Measurements from ENCODE around the gene OPCML. TPM values are rescaled to one million over a fixed set of nuclear protein-coding genes. Genes with fewer than 3 reads are reported as not detected.

OPCML gene
- total RNA-seq, 1 donor from 2014 or later, result 26.9 TPM

- FAIRE-seq, result no peak
- DNase-seq (ENCODE audit: low spot score in 2 of 2), result no peak
Measured at GRCh38 chr11:132671851-132672370, 860.4 kb downstream of the OPCML start.

- FAIRE-seq (no peak), DNase-seq (ENCODE audit: low spot score in 2 of 2) (no peak)
Measured at GRCh38 chr11:132670921-132671675, 861.2 kb downstream of the OPCML start.

DNA sequence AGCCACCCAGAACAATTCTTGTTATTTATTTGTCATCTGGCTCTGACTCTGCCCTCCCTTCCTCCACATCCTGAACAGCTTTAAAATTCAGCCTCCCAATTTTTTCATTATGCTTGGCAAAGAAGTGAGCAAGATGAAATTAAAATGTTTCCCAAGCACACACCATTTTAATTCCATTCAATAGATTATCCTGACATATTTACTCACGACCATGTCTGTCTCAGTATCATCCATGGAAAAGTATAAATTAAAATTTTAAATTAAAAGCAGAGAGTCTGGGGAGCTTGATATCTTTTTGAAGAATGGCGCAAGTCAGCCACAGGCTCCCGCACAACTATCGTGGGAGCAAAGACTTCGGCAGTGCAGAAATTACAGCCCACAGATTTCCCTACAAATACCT, 862.4 kb downstream of the OPCML start:
- FAIRE-seq (no peak), DNase-seq (ENCODE audit: low spot score in 2 of 2) (no peak)

- FAIRE-seq (no peak), DNase-seq (ENCODE audit: low spot score in 2 of 2) (no peak)
Measured at GRCh38 chr11:132665205-132665604, 867.1 kb downstream of the OPCML start.

DNA sequence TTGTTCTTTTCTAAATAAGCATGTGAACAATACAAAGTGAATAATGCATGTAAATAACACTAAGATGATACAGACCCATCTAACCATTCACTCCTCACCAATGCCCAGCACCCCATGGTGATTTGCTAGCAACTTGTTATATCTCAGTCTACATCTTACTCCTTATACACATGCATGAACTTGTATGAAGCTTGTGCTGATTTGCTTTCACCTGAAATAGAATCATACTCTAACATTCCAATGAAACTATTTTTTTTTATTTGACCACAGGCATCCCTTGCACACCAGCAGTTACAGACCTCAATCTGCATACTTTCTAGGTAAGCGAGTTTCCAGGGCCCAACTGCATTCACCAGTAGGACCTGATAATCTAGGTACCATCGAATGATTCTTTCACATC, 873.6 kb downstream of the OPCML start:
- DNase-seq (ENCODE audit: low spot score in 2 of 2) (no peak), FAIRE-seq (no peak)

GRCh38 chr11:132658004-132658403, 874.3 kb downstream of the OPCML start:
- no peak for DNase-seq (ENCODE audit: low spot score in 2 of 2)
- no peak for FAIRE-seq

- FAIRE-seq (no peak), DNase-seq (ENCODE audit: low spot score in 2 of 2) (no peak)
Measured at GRCh38 chr11:132655187-132655855, 877.0 kb downstream of the OPCML start.

GRCh38 chr11:132653237-132653636, 879.1 kb downstream of the OPCML start:
- FAIRE-seq (no peak), DNase-seq (ENCODE audit: low spot score in 2 of 2) (no peak)

DNA sequence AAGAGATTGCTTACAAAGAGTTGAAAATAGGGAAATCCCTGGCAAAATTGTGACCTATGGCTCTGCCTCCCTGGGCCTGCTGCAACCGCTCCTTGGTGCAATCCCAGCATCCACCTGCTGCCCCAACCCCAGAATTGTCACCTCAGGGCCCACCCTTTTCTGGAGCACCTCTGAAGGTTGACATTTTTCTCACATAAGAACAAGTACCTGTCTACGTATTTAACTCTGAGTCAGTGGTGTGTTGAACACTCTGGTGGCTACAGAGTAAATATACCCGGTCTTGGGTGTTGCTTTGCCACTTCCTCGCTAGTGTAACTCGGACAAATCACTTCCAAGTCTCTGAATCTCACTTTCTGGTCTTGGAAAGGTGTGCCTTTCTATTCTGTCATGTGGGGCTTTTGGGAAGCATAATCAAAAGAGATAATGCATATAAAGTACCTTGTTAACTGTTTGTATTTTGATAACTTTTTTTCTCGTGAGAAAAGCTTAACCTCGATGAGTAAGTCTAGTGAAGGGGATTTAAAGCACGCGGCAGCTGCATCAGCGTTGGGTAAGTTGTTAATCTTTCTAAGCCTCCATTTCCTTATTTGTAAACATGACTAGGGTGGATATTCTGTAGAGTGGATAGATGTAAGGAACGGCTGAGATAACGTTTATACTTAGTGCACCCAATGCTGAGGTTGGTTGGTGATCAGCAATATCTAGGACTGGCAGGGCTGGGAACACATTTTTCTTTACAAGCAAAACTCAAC, 881.2 kb downstream of the OPCML start:
- FAIRE-seq, result no peak

GRCh38 chr11:132649277-132649676, 883.0 kb downstream of the OPCML start:
- no peak for FAIRE-seq
- no peak for DNase-seq (ENCODE audit: low spot score in 2 of 2)

More for the DNA sequence above, 881.2 kb downstream of the OPCML start:
- DNase-seq (ENCODE audit: low spot score in 2 of 2), result no peak

DNA sequence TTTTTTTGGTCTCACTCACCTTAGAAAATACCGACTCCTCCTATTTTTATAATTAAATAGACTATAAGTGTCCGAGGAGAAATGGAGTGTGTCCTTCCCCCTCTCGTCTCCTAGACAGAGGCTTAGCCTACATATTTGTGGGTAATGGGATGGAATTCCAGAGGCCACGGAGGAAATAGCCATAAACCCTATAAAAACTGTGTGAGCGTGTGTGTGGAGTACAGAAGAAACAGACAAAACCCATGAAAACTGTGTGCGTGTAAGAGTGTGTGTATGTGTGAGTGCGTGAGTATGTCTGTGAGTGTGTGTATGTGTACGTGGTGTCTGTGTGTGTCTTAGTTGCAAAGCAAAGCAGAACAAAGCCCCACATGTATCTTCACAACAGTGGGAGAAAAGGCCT, 883.5 kb downstream of the OPCML start:
- FAIRE-seq (no peak), DNase-seq (ENCODE audit: low spot score in 2 of 2) (no peak)

DNA sequence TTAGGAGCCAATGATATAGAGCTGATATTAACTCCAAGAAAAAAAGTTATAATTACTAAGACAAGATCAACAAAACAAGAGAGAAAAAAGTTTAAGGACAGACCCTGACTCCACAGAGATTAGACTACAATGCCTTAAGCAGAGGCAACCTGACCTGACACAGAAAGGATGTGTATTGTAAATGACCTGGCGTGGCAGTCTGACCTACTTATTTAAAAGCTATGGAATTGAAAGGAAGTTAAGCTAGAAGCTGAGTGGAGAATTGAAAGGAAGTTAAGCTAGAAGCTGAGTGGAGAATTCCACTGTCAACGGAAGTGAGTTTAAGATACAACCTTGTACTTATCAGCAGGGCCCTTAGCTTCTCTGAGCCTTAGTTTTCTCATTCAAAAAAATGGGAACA, 885.4 kb downstream of the OPCML start:
- no peak for FAIRE-seq
- DNase-seq (ENCODE audit: low spot score in 2 of 2), result no peak

GRCh38 chr11:132644520-132645239, 887.6 kb downstream of the OPCML start:
- FAIRE-seq, result no peak
- DNase-seq (ENCODE audit: low spot score in 2 of 2), result no peak

GRCh38 chr11:132643239-132643638, 889.1 kb downstream of the OPCML start:
- DNase-seq (ENCODE audit: low spot score in 2 of 2) (no peak), FAIRE-seq (no peak)

DNA sequence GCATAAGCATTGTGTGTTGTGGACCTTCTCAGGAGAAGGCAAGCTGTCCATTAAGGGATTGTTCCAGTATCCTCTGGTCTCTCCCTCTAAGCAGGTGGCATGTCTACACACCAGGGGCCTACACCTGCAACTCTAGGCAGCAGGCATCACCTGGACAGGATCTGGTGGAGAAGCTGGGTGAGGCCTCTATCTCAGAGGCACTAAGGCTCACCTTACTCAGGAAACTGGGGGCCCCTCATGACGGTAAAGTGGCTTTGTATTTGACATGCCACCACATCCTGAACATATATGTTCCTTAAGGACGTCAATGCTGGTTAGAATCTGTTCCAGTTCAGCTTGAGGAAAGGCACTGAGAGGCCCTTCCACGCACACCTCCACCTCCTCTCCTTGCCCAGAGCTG, 891.3 kb downstream of the OPCML start:
- FAIRE-seq (no peak), DNase-seq (ENCODE audit: low spot score in 2 of 2) (no peak)

DNA sequence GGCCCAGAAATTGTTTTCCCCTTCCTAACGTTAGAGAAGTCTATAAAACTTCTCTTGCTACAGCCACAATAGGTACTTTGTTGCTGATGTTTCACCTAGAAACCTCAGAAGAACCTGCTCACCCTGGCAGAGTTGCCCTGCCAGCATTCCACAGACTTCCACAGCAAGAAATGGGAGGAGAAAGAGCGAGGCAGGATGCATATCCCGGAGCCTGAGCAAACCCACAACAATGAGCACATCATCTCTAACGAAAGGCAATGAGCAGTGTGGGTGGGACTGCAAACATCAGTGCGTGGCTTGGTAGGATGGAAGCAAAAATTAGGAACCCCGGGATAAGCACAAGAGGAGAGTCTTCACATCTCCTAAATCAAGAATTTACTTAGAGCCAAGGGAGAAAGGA, 892.3 kb downstream of the OPCML start:
- FAIRE-seq (no peak), DNase-seq (ENCODE audit: low spot score in 2 of 2) (no peak)

- FAIRE-seq, result no peak
- DNase-seq (ENCODE audit: low spot score in 2 of 2), result no peak
Measured at GRCh38 chr11:132639403-132639802, 892.9 kb downstream of the OPCML start.

- DNase-seq (ENCODE audit: low spot score in 2 of 2), result no peak
- FAIRE-seq, result no peak
Measured at GRCh38 chr11:132638423-132638822, 893.9 kb downstream of the OPCML start.

GRCh38 chr11:132636523-132636922, 895.8 kb downstream of the OPCML start:
- no peak for FAIRE-seq

GRCh38 chr11:132632641-132633124, 899.6 kb downstream of the OPCML start:
- no peak for FAIRE-seq
- DNase-seq (ENCODE audit: low spot score in 2 of 2), result peak in 1 of 2 donors; percentile 19

More at GRCh38 chr11:132636523-132636922, 895.8 kb downstream of the OPCML start:
- no peak for DNase-seq (ENCODE audit: low spot score in 2 of 2)

Measured in frontal cortex (tissue), 4 donors.